HG03575 (cell line): ENCODE results near the gene TMEM123.

Source experiments
- ATAC-seq: cut with Tn5 transposase; IDR thresholded peaks from one replicate; pipeline ENCODE4 v1.9.1; 2021; ENCODE audit not compliant: unreplicated experiment, insufficient number of reproducible peaks, low FRiP score; ENCODE audit errors: extremely low read depth

The TMEM123 gene

GRCh38 chr11:102476069-102476468 lies 23.5 kb upstream of the TMEM123 start:
- ATAC-seq = no peak

- no peak for ATAC-seq
Observed at GRCh38 chr11:102473543-102473942, 21.0 kb upstream of the TMEM123 start.

DNA sequence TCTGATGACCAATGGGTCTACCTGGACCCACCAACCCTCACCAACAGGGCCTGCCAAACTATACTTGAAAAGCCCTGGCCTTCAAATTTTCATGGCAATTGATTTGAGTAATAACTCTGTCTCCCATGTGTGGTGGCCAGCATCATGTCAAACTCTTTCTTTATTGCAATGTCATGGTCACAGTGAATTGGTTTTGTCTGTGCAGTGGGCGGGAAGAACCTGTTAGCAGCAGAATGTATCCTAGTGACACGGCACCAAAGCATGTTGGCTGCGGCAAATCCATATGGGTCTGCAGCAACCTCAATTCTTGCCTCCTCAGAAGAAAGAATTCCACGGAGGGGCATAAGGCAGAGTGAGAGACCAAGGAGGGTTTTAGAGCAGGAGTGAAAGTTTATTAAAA lies 19.6 kb upstream of the TMEM123 start:
- ATAC-seq = no peak

GRCh38 chr11:102471474-102471873 lies 18.9 kb upstream of the TMEM123 start:
- ATAC-seq = no peak

GRCh38 chr11:102470251-102470650 lies 17.7 kb upstream of the TMEM123 start:
- ATAC-seq = no peak

GRCh38 chr11:102469196-102469821 lies 16.7 kb upstream of the TMEM123 start:
- no peak for ATAC-seq

DNA sequence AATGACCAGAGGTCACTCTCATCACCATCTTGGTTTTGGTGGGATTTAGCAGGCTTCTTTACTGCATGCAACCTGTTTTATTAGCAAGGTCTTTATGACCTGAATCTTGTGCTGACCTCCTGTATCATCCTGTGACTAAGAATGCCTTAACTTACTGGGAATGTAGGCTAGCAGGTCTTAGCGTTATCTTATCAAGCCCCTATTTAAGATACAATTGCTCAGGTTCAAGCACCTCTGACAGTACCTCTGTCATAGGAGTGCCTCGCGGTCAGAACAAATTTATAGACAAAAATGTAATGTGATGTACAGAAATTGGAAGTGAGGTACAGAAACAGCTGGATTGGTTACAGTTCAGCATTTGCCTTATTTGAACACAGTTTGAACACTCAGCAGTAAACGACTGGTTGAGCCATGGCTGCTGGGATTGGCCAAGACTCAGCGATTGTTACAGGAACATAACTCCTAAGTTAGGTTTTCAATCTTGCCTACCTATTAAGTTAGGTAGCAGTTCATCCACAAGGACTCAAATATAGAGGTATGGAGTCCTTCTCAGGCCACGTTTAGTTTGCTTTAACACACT lies 16.1 kb upstream of the TMEM123 start:
- no peak for ATAC-seq

DNA sequence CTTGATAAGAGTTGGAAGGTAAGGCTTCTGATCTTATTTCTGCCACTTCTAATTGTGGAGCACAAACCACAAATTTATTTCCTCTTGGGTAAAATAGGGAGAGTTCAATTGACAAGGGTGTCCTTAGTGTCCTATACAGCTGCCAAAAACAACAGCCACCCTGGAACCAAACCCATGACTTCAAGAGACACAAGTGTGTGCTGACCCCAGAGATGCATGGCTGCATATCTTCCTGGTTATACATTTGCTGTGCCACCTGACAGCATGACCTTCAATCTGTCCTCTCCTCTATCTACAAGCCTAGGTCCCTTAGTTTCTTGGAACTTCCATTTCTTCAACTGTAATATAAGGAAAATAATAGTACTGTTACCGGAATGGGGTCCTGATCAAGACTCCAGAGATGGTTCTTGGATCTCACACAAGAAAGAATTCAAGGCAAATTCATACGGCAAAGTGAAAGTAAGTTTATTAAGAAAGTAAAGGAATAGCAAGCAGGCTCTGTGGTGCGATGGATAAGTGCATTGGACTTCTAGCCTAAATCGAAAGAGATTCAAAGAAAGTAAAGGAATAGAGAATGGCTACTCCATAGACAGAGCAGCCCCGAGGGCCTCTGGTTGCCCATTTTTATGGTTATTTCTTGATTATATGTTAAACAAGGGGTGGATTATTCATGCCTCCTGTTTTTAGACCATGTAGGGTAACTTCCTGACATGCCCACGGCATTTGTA lies 15.5 kb upstream of the TMEM123 start:
- ATAC-seq = no peak

- ATAC-seq = no peak
Observed at GRCh38 chr11:102467080-102467708, 14.6 kb upstream of the TMEM123 start.

DNA sequence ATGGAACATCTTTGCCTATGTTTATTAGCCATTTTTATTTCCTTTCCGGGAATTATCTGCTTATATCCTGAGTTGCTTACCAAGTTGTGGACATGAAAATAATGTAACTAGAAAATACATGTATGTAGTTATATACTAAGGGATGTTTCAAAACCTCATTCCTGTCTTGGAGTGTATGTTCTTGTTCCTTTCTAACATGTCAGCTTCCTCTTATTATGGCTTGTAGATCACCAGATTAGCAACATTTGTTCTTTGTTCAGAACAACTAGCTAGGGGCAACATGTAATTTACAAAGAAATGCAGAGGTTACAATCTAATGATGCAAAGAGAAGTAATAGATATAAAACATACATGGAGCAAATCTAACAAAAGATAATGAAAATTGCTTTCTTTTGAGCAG lies 13.1 kb upstream of the TMEM123 start:
- ATAC-seq = no peak

- no peak for ATAC-seq
Observed at GRCh38 chr11:102464859-102465500, 12.4 kb upstream of the TMEM123 start.

DNA sequence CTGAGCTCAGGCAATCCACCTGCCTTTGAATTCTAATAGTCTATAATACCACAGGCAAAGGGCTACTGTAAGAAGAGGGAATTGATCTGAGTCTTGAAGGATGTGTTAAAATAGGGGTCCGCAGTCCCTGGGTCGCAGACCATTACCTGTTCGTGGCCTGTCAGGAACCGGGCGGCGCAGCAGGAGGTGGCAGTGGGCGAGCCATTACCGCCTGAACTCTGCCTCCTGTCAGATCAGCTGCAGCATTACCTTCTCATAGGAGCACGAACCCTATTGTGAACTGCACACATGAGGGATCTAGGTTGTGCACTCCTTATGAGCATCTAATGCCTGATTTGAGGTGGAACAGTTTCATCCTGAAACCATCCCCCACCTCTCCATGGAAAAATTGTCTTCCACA lies 11.5 kb upstream of the TMEM123 start:
- no peak for ATAC-seq

- ATAC-seq = no peak
Observed at GRCh38 chr11:102462610-102463009, 10.0 kb upstream of the TMEM123 start.

DNA sequence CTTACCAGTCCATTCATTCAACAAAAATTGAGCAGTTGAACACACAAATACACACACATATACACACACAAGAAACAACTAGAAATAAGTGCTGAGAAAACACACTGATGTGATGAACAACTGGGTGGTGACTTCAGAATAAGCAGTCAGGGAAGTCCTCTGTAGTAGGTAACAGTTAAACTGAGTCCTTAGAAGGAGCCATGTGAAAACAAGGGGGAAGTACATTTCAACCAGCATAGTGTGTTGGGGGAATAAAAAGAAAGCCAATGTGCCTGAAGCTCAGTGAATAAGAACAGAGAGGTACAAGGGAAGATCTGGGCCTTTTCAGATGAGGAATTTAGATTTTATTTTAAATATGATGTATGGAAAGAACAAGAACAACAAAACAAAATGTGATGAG lies 6.8 kb upstream of the TMEM123 start:
- no peak for ATAC-seq

- no peak for ATAC-seq
Observed at GRCh38 chr11:102458548-102458947, 6.0 kb upstream of the TMEM123 start.

DNA sequence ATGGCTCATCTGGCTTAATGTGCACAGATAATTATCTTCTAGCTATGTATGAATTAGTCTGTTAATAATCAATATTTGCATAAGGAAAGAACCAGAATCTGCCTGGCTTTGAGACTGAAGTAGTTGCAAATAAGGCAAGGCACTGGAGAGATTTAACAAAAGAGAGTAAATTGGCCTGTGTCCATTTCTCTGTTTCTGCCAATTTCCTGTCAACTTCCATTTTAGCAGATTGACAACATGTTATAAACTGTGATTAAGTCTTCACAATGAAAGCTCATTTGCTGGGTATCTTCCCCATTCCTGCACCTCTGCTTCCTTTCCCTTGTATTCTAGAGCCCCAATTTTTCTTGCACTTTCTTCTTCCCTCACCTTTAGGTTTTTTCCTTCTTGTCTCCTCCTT lies 5.3 kb upstream of the TMEM123 start:
- no peak for ATAC-seq

DNA sequence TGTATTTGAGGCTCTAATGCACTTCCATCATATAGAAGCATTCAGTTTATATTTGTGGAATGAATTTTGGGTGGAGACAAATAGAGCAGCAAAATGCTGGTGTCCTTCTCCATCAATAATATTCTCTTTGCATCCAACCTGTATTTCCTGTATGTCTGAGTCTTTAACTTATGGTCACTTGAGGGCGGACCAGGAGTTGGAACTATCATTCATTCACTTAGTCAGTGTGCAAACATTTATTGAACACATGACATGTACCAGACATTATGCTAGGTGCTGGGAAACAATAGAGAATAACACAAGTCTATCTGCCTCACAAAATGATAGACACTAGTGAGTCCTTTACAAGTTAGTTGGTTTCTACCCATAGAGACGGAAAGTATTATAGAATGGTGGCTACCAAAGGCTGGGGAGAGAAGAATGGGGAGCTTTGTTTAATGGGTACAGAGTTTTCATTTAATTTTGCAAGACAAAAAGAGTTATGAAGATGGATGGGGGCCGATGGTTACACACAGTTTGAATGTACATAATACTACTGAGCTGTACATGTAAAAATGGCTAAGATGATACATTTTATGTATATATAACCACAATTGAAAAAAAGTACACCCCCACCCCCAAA lies 4.6 kb upstream of the TMEM123 start:
- no peak for ATAC-seq

GRCh38 chr11:102456381-102456780 lies 3.8 kb upstream of the TMEM123 start:
- ATAC-seq = no peak

- no peak for ATAC-seq
Observed at GRCh38 chr11:102453921-102454320, 1.4 kb upstream of the TMEM123 start.
